ENCODE results near the gene TMEM132A. TPM values are rescaled to one million over a fixed set of nuclear protein-coding genes. Genes with fewer than 3 reads are reported as not detected.
"Not testable (repeated sequence)": the region's sequence is repeated elsewhere in the genome, so short reads cannot be mapped to it uniquely, and the experiment has no call there.

TMEM132A gene
- polyA plus RNA-seq, 1 donor, result 37.2 TPM

GRCh38 chr11:60960405-60960804, 36.1 kb downstream of the TMEM132A start:
- no peak for DNase-seq

- no peak for DNase-seq
Measured at GRCh38 chr11:60964801-60965200, 40.5 kb downstream of the TMEM132A start.

- no peak for DNase-seq
Measured at GRCh38 chr11:60966890-60967289, 42.6 kb downstream of the TMEM132A start.

GRCh38 chr11:60968223-60968622, 44.0 kb downstream of the TMEM132A start:
- DNase-seq, result no peak

- DNase-seq, result no peak
Measured at GRCh38 chr11:60970369-60970774, 46.1 kb downstream of the TMEM132A start.

GRCh38 chr11:60970890-60971289, 46.6 kb downstream of the TMEM132A start:
- DNase-seq, result no peak

- DNase-seq, result no peak
Measured at GRCh38 chr11:60971520-60971919, 47.3 kb downstream of the TMEM132A start, which contains the start of gene CD6. Gene CD6 (plus strand): TSS chr11:60971680. CDS start chr11:60971866, 186 bp downstream.

- DNase-seq, result no peak
Measured at GRCh38 chr11:60972182-60973030, 48.1 kb downstream of the TMEM132A start.

GRCh38 chr11:60973699-60974098, 49.4 kb downstream of the TMEM132A start:
- no peak for DNase-seq

- DNase-seq, result not testable (repeated sequence)
Measured at GRCh38 chr11:60974316-60974715, 50.1 kb downstream of the TMEM132A start.

GRCh38 chr11:60974726-60975125, 50.5 kb downstream of the TMEM132A start:
- DNase-seq, result no peak

- no peak for DNase-seq
Measured at GRCh38 chr11:60977224-60977623, 53.0 kb downstream of the TMEM132A start.

- DNase-seq, result no peak
Measured at GRCh38 chr11:60977836-60978235, 53.6 kb downstream of the TMEM132A start.

- DNase-seq, result no peak
Measured at GRCh38 chr11:60978546-60979380, 54.5 kb downstream of the TMEM132A start.

- DNase-seq, result no peak
Measured at GRCh38 chr11:60981515-60981914, 57.3 kb downstream of the TMEM132A start.

- DNase-seq, result no peak
Measured at GRCh38 chr11:60982184-60982583, 57.9 kb downstream of the TMEM132A start.

- no peak for DNase-seq
Measured at GRCh38 chr11:60984149-60984548, 59.9 kb downstream of the TMEM132A start.

- DNase-seq, result no peak
Measured at GRCh38 chr11:60984636-60985035, 60.4 kb downstream of the TMEM132A start.

- no peak for DNase-seq
Measured at GRCh38 chr11:60985501-60985900, 61.2 kb downstream of the TMEM132A start.

GRCh38 chr11:60985991-60986915, 62.0 kb downstream of the TMEM132A start:
- DNase-seq, result no peak

Data from hindlimb muscle (tissue), 1 donor.